SK-N-SH treated with all-trans-retinoic acid at 6 μM for 48 hours (cell line): ENCODE data around the gene CNNM3.

Experiments
- ATAC-seq: fragments of 200-7000 bp; cut with Tn5 transposase; 3 replicates; pipeline ENCODE4 v1.9.1; 2020; ENCODE audit warnings: mild to moderate bottlenecking, moderate library complexity
- ARNTL ChIP-seq: fragments of 450-650 bp; formaldehyde crosslinking; IDR thresholded peaks from 2 replicates; pipeline ENCODE4 v1.5.0; 2020; ENCODE audit warnings: low read depth, mild to moderate bottlenecking, moderate library complexity, borderline replicate concordance
- BACH2 ChIP-seq: fragments of 250-450 bp; sonication (Bioruptor Pico); IDR thresholded peaks from 2 replicates; pipeline ENCODE4 v1.9.0; 2021; ENCODE audit warnings: mild to moderate bottlenecking, borderline replicate concordance
- CREB5 ChIP-seq: fragments of 250-450 bp; sonication (Bioruptor Pico); IDR thresholded peaks from 2 replicates; pipeline ENCODE4 v1.5.1; 2020; ENCODE audit warnings: low read depth, mild to moderate bottlenecking, moderate library complexity
- CSDC2 ChIP-seq: fragments of 250-450 bp; sonication (Bioruptor Pico); IDR thresholded peaks from 2 replicates; pipeline ENCODE4 v1.5.0; 2020; ENCODE audit warnings: mild to moderate bottlenecking, moderate library complexity
- CSRNP3 ChIP-seq: fragments of 250-450 bp; sonication (Bioruptor Pico); IDR thresholded peaks from 2 replicates; pipeline ENCODE4 v1.5.1; 2021; ENCODE audit warnings: mild to moderate bottlenecking, moderate library complexity
- ESRRG ChIP-seq: fragments of 250-450 bp; sonication (Bioruptor Pico); IDR thresholded peaks from 2 replicates; pipeline ENCODE4 v1.6.1; 2021; ENCODE audit warnings: mild to moderate bottlenecking
- OSR1 ChIP-seq: fragments of 250-450 bp; sonication (Bioruptor Pico); IDR thresholded peaks from 2 replicates; pipeline ENCODE4 v1.8.0; 2022; ENCODE audit warnings: moderate library complexity, mild to moderate bottlenecking, inconsistent platforms
- PATZ1 ChIP-seq: fragments of 250-450 bp; sonication (Bioruptor Pico); IDR thresholded peaks from 2 replicates; pipeline ENCODE4 v1.8.0; 2020; ENCODE audit warnings: mild to moderate bottlenecking, moderate library complexity, borderline replicate concordance
- POU6F1 ChIP-seq: fragments of 250-450 bp; sonication (Bioruptor Pico); IDR thresholded peaks from 2 replicates; pipeline ENCODE4 v1.8.0; 2021; ENCODE audit warnings: low read depth, mild to moderate bottlenecking, moderate library complexity, borderline replicate concordance
- SNAI2 ChIP-seq: fragments of 250-450 bp; sonication (Bioruptor Pico); IDR thresholded peaks from 2 replicates; pipeline ENCODE4 v1.5.0; 2020; ENCODE audit warnings: mild to moderate bottlenecking, moderate library complexity
- TCF4 ChIP-seq: fragments of 250-450 bp; sonication (Bioruptor Pico); IDR thresholded peaks from 2 replicates; pipeline ENCODE4 v1.8.0; 2021; ENCODE audit warnings: mild to moderate bottlenecking, moderate library complexity, borderline replicate concordance
- TOX ChIP-seq: fragments of 250-450 bp; sonication (Bioruptor Pico); IDR thresholded peaks from 2 replicates; pipeline ENCODE4 v1.8.0; 2021; ENCODE audit warnings: mild to moderate bottlenecking, moderate library complexity, borderline replicate concordance
- TSHZ2 ChIP-seq: fragments of 250-450 bp; sonication (Bioruptor Pico); IDR thresholded peaks from 2 replicates; pipeline ENCODE4 v1.5.0; 2020; ENCODE audit warnings: mild to moderate bottlenecking, moderate library complexity
- ZC3H10 ChIP-seq: fragments of 250-450 bp; sonication (Bioruptor Pico); IDR thresholded peaks from 2 replicates; pipeline ENCODE4 v1.5.1; 2021; ENCODE audit warnings: mild to moderate bottlenecking, moderate library complexity
- ZFP30 ChIP-seq: fragments of 450-650 bp; formaldehyde crosslinking; IDR thresholded peaks from 2 replicates; pipeline ENCODE4 v1.5.0; 2022; ENCODE audit warnings: mild to moderate bottlenecking, moderate library complexity
- ZNF565 ChIP-seq: fragments of 450-650 bp; formaldehyde crosslinking; conservative IDR thresholded peaks from 2 replicates; pipeline ENCODE4 v1.5.0; 2020; ENCODE audit warnings: low read depth, mild to moderate bottlenecking, moderate library complexity
- ZNF70 ChIP-seq: fragments of 450-650 bp; formaldehyde crosslinking; IDR thresholded peaks from 2 replicates; pipeline ENCODE4 v1.5.0; 2020; ENCODE audit warnings: mild to moderate bottlenecking, moderate library complexity
- ZNF8 ChIP-seq: fragments of 450-650 bp; formaldehyde crosslinking; IDR thresholded peaks from 2 replicates; pipeline ENCODE4 v1.5.0; 2020; ENCODE audit warnings: mild to moderate bottlenecking, moderate library complexity

CNNM3 gene

GRCh38 chr2:96806468-96807126, 9.5 kb upstream of the CNNM3 start (continued):
- no peak for TF ChIP-seq PATZ1 (CRISPR knock-in tag)
- no peak for TF ChIP-seq ZFP30 (CRISPR knock-in tag)
- no peak for TF ChIP-seq CSDC2 (CRISPR knock-in tag)

GRCh38 chr2:96807127-96807471, 9.0 kb upstream of the CNNM3 start:
- no peak for TF ChIP-seq TCF4 (CRISPR knock-in tag)
- no peak for TF ChIP-seq ZNF565 (CRISPR knock-in tag)
- TF ChIP-seq ARNTL (CRISPR knock-in tag), result no peak
- TF ChIP-seq ESRRG, result no peak
- no peak for TF ChIP-seq CREB5
- no peak for TF ChIP-seq ZNF8 (CRISPR knock-in tag)
- TF ChIP-seq PATZ1 (CRISPR knock-in tag), result no peak
- TF ChIP-seq TOX (CRISPR knock-in tag), result no peak
- TF ChIP-seq, all 23 proteins: peak for 0

GRCh38 chr2:96808176-96808837, 7.8 kb upstream of the CNNM3 start:
- no peak for ATAC-seq
- TF ChIP-seq OSR1, result no peak
- no peak for TF ChIP-seq ZFP30 (CRISPR knock-in tag)
- no peak for TF ChIP-seq CREB5
- TF ChIP-seq ZNF70 (CRISPR knock-in tag), result no peak
- TF ChIP-seq CSRNP3 (CRISPR knock-in tag), result no peak
- TF ChIP-seq TOX (CRISPR knock-in tag), result no peak
- no peak for TF ChIP-seq POU6F1
- no peak for TF ChIP-seq BACH2
- TF ChIP-seq SNAI2 (CRISPR knock-in tag), result no peak
- no peak for TF ChIP-seq ZC3H10 (CRISPR knock-in tag)
- no peak for TF ChIP-seq TSHZ2

More at GRCh38 chr2:96807127-96807471, 9.0 kb upstream of the CNNM3 start:
- ATAC-seq, result no peak
